ENCODE data around the gene PHPT1. TPM values are rescaled to one million over a fixed set of nuclear protein-coding genes. Genes with fewer than 3 reads are reported as not detected.
"Not testable (repeated sequence)": the region's sequence is repeated elsewhere in the genome, so short reads cannot be mapped to it uniquely, and the experiment has no call there.

The PHPT1 gene
- total and polyA plus RNA-seq, 3 donors from 2014 or later: 134 to 146 (median 146) TPM

- no peak for DNase-seq
- H3K27me3 ChIP-seq: no peaks in the 10 kb centered on the region
- 95 to 96% methylated on average over 26 to 33 of the region's 36 CpGs for WGBS, 2 donors
- no peaks in the 10 kb centered on the region for H3K36me3 ChIP-seq (ENCODE audit: low read depth, missing control alignments)
- H3K27ac ChIP-seq: no peak overlapping the region
- intact Hi-C loops (cut with DNase I; ENCODE audit: low total_unique reads): loop anchor here (10.0 kb wide), 1 partner anchor 199 kb away; the partner anchor contains the start of gene FUT7
- H3K4me3 ChIP-seq: no peak overlapping the region
- no peaks in the 10 kb centered on the region for H3K9me3 ChIP-seq
- peaks cover 5% of the 10 kb centered on the region for H3K4me1 ChIP-seq
- TF ChIP-seq CTCF (IDR thresholded peaks at IDR 0.05): no peak
- no peak for TF ChIP-seq POLR2A (IDR thresholded peaks at IDR 0.05)
These were observed 13.9 kb upstream of the PHPT1 start for GRCh38 chr9:136835162-136835931.

- no peak overlapping the region for H3K27ac ChIP-seq
- peaks cover 11% of the 10 kb centered on the region for H3K4me1 ChIP-seq
- 79 to 89% methylated on average over 6 to 21 of the region's 21 CpGs for WGBS, 2 donors
- no peak overlapping the region for H3K4me3 ChIP-seq
- no peak for DNase-seq
- no peaks in the 10 kb centered on the region for H3K27me3 ChIP-seq
- TF ChIP-seq CTCF (IDR thresholded peaks at IDR 0.05) (no peak), POLR2A (IDR thresholded peaks at IDR 0.05) (no peak)
- intact Hi-C loops (cut with DNase I; ENCODE audit: low total_unique reads): loop anchor here (10.0 kb wide), 1 partner anchor 199 kb away; the partner anchor contains the start of gene FUT7
- no peaks in the 10 kb centered on the region for H3K36me3 ChIP-seq (ENCODE audit: low read depth, missing control alignments)
- H3K9me3 ChIP-seq: no peaks in the 10 kb centered on the region
These were observed 13.0 kb upstream of the PHPT1 start for GRCh38 chr9:136835932-136836904.

GRCh38 chr9:136837146-136837855 is 11.9 kb upstream of the PHPT1 start:
- no peak for DNase-seq
- Histone ChIP-seq H3K9me3 (no peaks in the 10 kb centered on the region), H3K27me3 (no peaks in the 10 kb centered on the region), H3K4me3 (no peak overlapping the region), H3K4me1 (peaks cover 21% of the 10 kb centered on the region), H3K36me3 (ENCODE audit: low read depth, missing control alignments) (no peaks in the 10 kb centered on the region), H3K27ac (no peak overlapping the region)
- intact Hi-C loops (cut with DNase I; ENCODE audit: low total_unique reads): loop anchor here (10.0 kb wide), 1 partner anchor 198 kb away; the partner anchor contains the start of gene FUT7
- TF ChIP-seq CTCF (IDR thresholded peaks at IDR 0.05): no peak
- TF ChIP-seq POLR2A (IDR thresholded peaks at IDR 0.05): no peak
- WGBS, 2 donors: 93 to 95% methylated on average over 6 to 26 of the region's 27 CpGs

GRCh38 chr9:136837856-136838277 is 11.3 kb upstream of the PHPT1 start:
- not testable (repeated sequence) for H3K9me3 ChIP-seq

More at GRCh38 chr9:136837856-136838277, 11.3 kb upstream of the PHPT1 start:
- H3K4me1 ChIP-seq: peaks cover 21% of the 10 kb centered on the region
- H3K36me3 ChIP-seq (ENCODE audit: low read depth, missing control alignments); DNase-seq; H3K27me3 ChIP-seq; H3K27ac ChIP-seq; H3K4me3 ChIP-seq: not testable (repeated sequence)
- intact Hi-C loops (cut with DNase I; ENCODE audit: low total_unique reads): loop anchor here (10.0 kb wide), 1 partner anchor 197 kb away; the partner anchor contains the start of gene FUT7
- WGBS, 2 donors: 87 to 100% methylated on average over 1 to 15 of the region's 15 CpGs
